ENCODE results near the gene TAS2R8.

TAS2R8 gene

GRCh38 chr12:10847744-10848143 is 40.7 kb upstream of the TAS2R8 start:
- Histone ChIP-seq H3K4me1 (peaks cover 0 to 9% (median 0%) of the 10 kb centered on the region in 4 donors), H3K36me3 (peaks cover 4 to 18% (median 12%) of the 10 kb centered on the region in 3 donors), H3K4me3 (no peak overlapping the region), H3K9me3 (no peaks in the 10 kb centered on the region), H3K27me3 (no peaks in the 10 kb centered on the region), H3K27ac (no peak overlapping the region)
- no peak for DNase-seq
- TF ChIP-seq CTCF (IDR thresholded peaks at IDR 0.05), result no peak
- intact Hi-C loops (cut with DNase I; ENCODE audit: low total_unique reads), result no loop called here

- Histone ChIP-seq H3K27me3 (no peaks in the 10 kb centered on the region), H3K9me3 (no peaks in the 10 kb centered on the region), H3K4me1 (no peaks in the 10 kb centered on the region), H3K27ac (no peak overlapping the region), H3K4me3 (no peak overlapping the region), H3K36me3 (peaks cover 4 to 20% (median 12%) of the 10 kb centered on the region in 3 donors)
- DNase-seq, result no peak
- no peak for TF ChIP-seq CTCF (IDR thresholded peaks at IDR 0.05)
- intact Hi-C loops (cut with DNase I; ENCODE audit: low total_unique reads), result no loop called here
These were observed 35.8 kb upstream of the TAS2R8 start for GRCh38 chr12:10842862-10843261.

- Histone ChIP-seq H3K36me3 (peaks cover 0 to 16% (median 10%) of the 10 kb centered on the region in 3 donors), H3K9me3 (peaks cover 0 to 5% (median 0%) of the 10 kb centered on the region in 3 donors), H3K27me3 (no peaks in the 10 kb centered on the region), H3K4me1 (no peaks in the 10 kb centered on the region), H3K4me3 (no peak overlapping the region), H3K27ac (no peak overlapping the region)
- intact Hi-C loops (cut with DNase I; ENCODE audit: low total_unique reads), result no loop called here
- TF ChIP-seq CTCF (IDR thresholded peaks at IDR 0.05), result no peak
- no peak for DNase-seq
These were observed 31.4 kb upstream of the TAS2R8 start for GRCh38 chr12:10838461-10838860.

- TF ChIP-seq CTCF (IDR thresholded peaks at IDR 0.05), result no peak
- Histone ChIP-seq H3K27me3 (no peaks in the 10 kb centered on the region), H3K27ac (no peak overlapping the region), H3K4me3 (no peak overlapping the region), H3K9me3 (no peaks in the 10 kb centered on the region), H3K4me1 (no peaks in the 10 kb centered on the region), H3K36me3 (no peaks in the 10 kb centered on the region)
- no peak for DNase-seq
- intact Hi-C loops (cut with DNase I; ENCODE audit: low total_unique reads), result no loop called here
These were observed 22.9 kb upstream of the TAS2R8 start for GRCh38 chr12:10829994-10830393.

GRCh38 chr12:10826258-10826657 is 19.2 kb upstream of the TAS2R8 start, which contains the start of gene TAS2R10:
Gene TAS2R10, minus strand, starts transcription at chr12:10826358. Its CDS starts 89 bp downstream, at chr12:10826269.
- H3K9me3 ChIP-seq, result no peaks in the 10 kb centered on the region
- intact Hi-C loops (cut with DNase I; ENCODE audit: low total_unique reads), result no loop called here
- H3K27me3 ChIP-seq, result no peaks in the 10 kb centered on the region
- H3K4me3 ChIP-seq, result no peak within 1 kb of the TSS
- no peaks in the 10 kb centered on the region for H3K4me1 ChIP-seq
- DNase-seq, result no peak
- H3K36me3 ChIP-seq, result no peaks in the 10 kb centered on the region
- TF ChIP-seq CTCF (IDR thresholded peaks at IDR 0.05), result no peak
- no peak within 1 kb of the TSS for H3K27ac ChIP-seq

DNA sequence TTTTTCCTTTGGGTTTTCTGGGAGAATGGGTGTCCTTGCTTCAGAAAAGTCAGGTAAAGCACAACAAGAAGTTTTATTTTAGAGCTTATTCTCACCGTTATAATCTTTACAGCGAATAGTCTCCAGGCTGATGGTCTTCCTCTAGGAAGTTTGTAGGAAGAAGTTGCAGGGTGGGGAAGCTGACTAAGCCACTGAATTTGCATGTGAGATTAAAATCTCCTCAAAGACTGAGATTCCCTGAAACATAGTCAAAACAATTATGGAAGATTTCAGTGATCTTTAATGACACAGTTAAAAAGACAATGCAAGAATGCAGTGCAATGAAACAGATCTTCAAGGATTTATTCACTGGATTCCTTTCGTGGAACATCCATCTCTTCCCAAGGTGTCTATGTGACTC is 17.9 kb upstream of the TAS2R8 start:
- no peak overlapping the region for H3K4me3 ChIP-seq
- H3K9me3 ChIP-seq, result no peaks in the 10 kb centered on the region
- H3K27me3 ChIP-seq, result no peaks in the 10 kb centered on the region
- no peak for DNase-seq
- H3K27ac ChIP-seq, result no peak overlapping the region
- intact Hi-C loops (cut with DNase I; ENCODE audit: low total_unique reads), result no loop called here
- H3K4me1 ChIP-seq, result no peaks in the 10 kb centered on the region
- H3K36me3 ChIP-seq, result no peaks in the 10 kb centered on the region
- TF ChIP-seq CTCF (IDR thresholded peaks at IDR 0.05), result no peak
